Calu3 (cell line): Measurements from ENCODE around the gene INSIG2. TPM values are rescaled to one million over a fixed set of nuclear protein-coding genes. Genes with fewer than 3 reads are reported as not detected.

Experiments
- BruUV-seq: library from RNA; stranded (reverse); fragments of 400-500 nt; replicated peaks from 2 replicates; lab custom pipeline; 2021; lab: Mats Ljungman, UMichigan
- CTCF ChIA-PET: fragments of 300-600 bp; sonication (Branson Sonifier 250); formaldehyde crosslinking; loops from one replicate; lab custom pipeline; 2022; ENCODE audit warnings: antibody characterized with exemption; lab: Charles Lee
- DNase-seq: peaks from one replicate; pipeline ENCODE4 v3.0.0; 2022
- H3K27ac Mint-ChIP-seq: one replicate; pipeline ENCODE4 v1.8.0; 2022; ENCODE audit warnings: mixed read lengths; ENCODE audit not compliant: unreplicated experiment
- H3K27me3 Mint-ChIP-seq: one replicate; pipeline ENCODE4 v1.8.0; 2022; ENCODE audit warnings: mixed read lengths; ENCODE audit not compliant: unreplicated experiment
- H3K36me3 Mint-ChIP-seq: one replicate; pipeline ENCODE4 v1.8.0; 2022; ENCODE audit warnings: mild to moderate bottlenecking, moderate library complexity, mixed read lengths; ENCODE audit not compliant: insufficient read depth, unreplicated experiment
- H3K4me1 Mint-ChIP-seq: one replicate; pipeline ENCODE4 v1.8.0; 2022; ENCODE audit warnings: mild to moderate bottlenecking, low read depth, mixed read lengths; ENCODE audit not compliant: unreplicated experiment
- H3K4me3 Mint-ChIP-seq: one replicate; pipeline ENCODE4 v1.8.0; 2022; ENCODE audit warnings: mild to moderate bottlenecking, low read depth, moderate library complexity, mixed read lengths; ENCODE audit not compliant: unreplicated experiment
- H3K9me3 Mint-ChIP-seq: one replicate; pipeline ENCODE4 v1.8.0; 2022; ENCODE audit warnings: low read depth, mixed read lengths; ENCODE audit not compliant: unreplicated experiment
- intact Hi-C: fragments of 100-400 bp; cut with micrococcal nuclease; formaldehyde crosslinking; loops from one replicate; pipeline ENCODE4 v1.10.0; 2022; ENCODE audit not compliant: unreplicated experiment
- total RNA-seq: library from RNA; stranded (reverse); gene quantifications from 2 replicates; pipeline ENCODE4 v1.2.3, GENCODE V29; 2022
- TF ChIP-seq, protein P1 (sequence below): fragments of 200-600 bp; IDR thresholded peaks from one replicate; pipeline ENCODE4 v1.8.0; 2022; ENCODE audit warnings: antibody characterized with exemption; ENCODE audit not compliant: unreplicated experiment

The INSIG2 gene
- total RNA-seq, 1 experiment from 2014 or later, result 67.1 TPM

DNA sequence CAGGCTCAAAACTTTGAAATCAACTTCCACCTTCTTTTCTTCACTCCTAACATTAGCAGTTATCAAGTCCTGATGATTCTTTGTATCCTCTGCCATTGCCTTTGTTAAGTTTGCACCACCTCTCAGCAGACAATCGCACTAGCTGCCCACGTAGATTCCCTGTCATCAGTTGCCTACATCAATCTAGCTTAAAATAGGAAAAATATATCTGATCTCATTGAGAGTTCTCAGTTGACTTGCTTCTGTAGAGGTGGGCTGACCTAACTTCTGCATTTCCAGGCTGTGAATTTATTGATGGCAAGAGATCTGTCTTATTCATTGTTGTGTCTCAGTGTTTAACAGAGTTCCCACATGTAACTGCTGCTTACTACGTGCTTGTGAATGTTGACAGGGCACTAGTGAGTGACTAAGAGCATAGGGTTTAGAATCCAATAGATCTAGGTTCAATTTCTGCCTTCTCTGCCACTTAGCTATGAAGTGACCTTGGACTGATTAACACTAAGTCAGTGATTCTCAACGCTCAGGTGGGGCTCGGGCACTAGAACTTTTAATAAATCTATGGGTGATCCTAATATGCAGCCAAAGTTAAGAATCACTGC, 3.7 kb upstream of the INSIG2 start:
- H3K36me3 Mint-ChIP-seq, result peaks cover 13% of the 10 kb centered on the region
- CTCF ChIA-PET, result interaction anchor here (1.4 to 2.2 kb wide), 3 partner anchors 22 to 39 kb away, joined by 6 to 13 read pairs (median 6); no protein-coding TSS in a partner anchor
- H3K27me3 Mint-ChIP-seq, result no peaks in the 10 kb centered on the region
- no peaks in the 10 kb centered on the region for H3K9me3 Mint-ChIP-seq
- H3K4me1 Mint-ChIP-seq, result peaks cover 46% of the 10 kb centered on the region
- BruUV-seq, result no TSS peak
- no peak for DNase-seq
- intact Hi-C loops, result loop anchor here (1.0 to 2.0 kb wide), 2 partner anchors 37 to 38 kb away; no protein-coding TSS in a partner anchor
- peak overlapping the region; percentile 76 for H3K27ac Mint-ChIP-seq
- TF ChIP-seq, protein P1, sequence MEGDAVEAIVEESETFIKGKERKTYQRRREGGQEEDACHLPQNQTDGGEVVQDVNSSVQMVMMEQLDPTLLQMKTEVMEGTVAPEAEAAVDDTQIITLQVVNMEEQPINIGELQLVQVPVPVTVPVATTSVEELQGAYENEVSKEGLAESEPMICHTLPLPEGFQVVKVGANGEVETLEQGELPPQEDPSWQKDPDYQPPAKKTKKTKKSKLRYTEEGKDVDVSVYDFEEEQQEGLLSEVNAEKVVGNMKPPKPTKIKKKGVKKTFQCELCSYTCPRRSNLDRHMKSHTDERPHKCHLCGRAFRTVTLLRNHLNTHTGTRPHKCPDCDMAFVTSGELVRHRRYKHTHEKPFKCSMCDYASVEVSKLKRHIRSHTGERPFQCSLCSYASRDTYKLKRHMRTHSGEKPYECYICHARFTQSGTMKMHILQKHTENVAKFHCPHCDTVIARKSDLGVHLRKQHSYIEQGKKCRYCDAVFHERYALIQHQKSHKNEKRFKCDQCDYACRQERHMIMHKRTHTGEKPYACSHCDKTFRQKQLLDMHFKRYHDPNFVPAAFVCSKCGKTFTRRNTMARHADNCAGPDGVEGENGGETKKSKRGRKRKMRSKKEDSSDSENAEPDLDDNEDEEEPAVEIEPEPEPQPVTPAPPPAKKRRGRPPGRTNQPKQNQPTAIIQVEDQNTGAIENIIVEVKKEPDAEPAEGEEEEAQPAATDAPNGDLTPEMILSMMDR, result no peak
- peak overlapping the region; percentile 20 for H3K4me3 Mint-ChIP-seq

DNA sequence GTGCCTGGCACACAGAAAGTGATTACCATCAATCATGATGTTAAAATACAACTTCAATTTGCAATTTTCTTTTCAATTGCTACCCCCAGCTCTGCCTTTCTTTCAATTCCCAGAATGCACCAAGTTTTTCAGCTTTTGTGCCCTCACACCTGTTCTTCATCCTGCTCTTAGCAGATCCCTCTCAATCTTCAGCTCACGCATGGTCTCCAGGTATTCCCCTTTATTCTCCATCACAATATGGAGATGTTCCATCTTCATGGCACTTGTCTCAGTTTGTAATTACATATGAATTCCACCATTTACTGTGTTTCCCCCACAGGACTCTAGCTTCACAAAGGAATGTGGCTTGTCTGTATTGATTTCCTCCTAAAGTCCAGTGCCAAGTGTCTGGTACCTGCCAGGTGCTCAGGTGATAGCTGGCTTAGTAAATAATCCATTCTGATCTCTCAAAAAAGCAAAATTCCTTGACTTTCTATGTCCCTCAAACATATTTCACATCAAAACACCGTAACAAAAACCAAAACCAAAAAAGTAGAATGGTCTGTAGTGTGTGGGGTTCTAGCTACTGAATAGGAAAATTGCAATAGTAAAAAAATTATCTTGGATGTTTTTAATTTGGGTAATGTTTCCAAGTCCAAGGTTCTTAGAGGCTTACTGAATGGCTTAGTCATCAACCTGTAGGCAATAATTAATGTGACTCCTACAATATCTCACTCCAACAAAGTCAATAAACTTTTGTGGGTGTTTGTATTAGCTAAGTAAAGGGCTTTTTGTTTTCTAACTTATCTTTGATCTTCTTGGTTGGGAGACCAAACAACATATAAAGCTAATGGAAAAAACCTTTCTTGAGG, 2.9 kb upstream of the INSIG2 start:
- CTCF ChIA-PET, result interaction anchor here (1.4 to 2.2 kb wide), 3 partner anchors 23 to 39 kb away, joined by 6 to 13 read pairs (median 6); no protein-coding TSS in a partner anchor
- no TSS peak for BruUV-seq

DNA sequence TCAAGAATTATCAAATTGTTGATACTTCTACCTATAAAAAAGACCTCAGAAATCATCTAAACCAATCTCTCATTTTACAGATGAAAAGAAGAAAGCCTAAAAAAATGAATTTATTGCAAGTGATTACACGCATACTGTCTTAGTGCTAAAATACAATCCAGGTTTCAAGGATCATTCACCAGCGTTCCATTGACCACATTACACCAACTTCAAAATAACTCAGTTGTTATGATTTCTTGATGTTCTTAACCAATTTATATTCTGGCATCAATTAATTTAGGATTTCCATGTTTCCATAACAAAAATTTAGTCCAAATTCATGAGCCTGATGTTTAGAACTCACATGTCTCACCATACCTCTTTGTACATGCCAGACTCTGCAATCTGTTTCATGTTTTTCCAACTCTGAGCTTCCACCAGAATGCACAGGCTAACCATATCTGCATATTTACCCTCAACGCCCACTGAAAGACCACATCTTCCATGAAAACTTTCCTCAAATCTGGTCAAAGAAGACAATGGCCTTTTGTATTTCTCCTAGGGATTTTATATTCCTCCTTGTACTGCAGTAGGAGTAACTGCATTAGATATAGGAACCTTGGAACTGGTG, 2.1 kb upstream of the INSIG2 start:
- peak overlapping the region; percentile 8 for H3K4me3 Mint-ChIP-seq
- CTCF ChIA-PET, result interaction anchor here (1.4 to 2.2 kb wide), 3 partner anchors 23 to 40 kb away, joined by 6 to 13 read pairs (median 6); no protein-coding TSS in a partner anchor
- TF ChIP-seq, protein P1, result no peak
- no TSS peak for BruUV-seq
- peak overlapping the region; percentile 42 for H3K27ac Mint-ChIP-seq
- no peaks in the 10 kb centered on the region for H3K9me3 Mint-ChIP-seq
- peaks cover 33% of the 10 kb centered on the region for H3K4me1 Mint-ChIP-seq
- peaks cover 18% of the 10 kb centered on the region for H3K36me3 Mint-ChIP-seq
- H3K27me3 Mint-ChIP-seq, result no peaks in the 10 kb centered on the region
- no peak for DNase-seq
- intact Hi-C loops, result no loop called here

More for the DNA sequence above, 2.9 kb upstream of the INSIG2 start:
- peak; percentile 31 for DNase-seq
- Mint-ChIP-seq H3K4me1 (peaks cover 38% of the 10 kb centered on the region), H3K36me3 (peaks cover 18% of the 10 kb centered on the region), H3K27me3 (no peaks in the 10 kb centered on the region), H3K4me3 (peak overlapping the region; percentile 44), H3K9me3 (no peaks in the 10 kb centered on the region), H3K27ac (peak overlapping the region; percentile 64)
- TF ChIP-seq, protein P1, result no peak
- intact Hi-C loops, result loop anchor here (1.0 to 2.0 kb wide), 2 partner anchors 37 to 38 kb away; no protein-coding TSS in a partner anchor
